T-cell (primary cell): ENCODE measurements around the gene WEE2. TPM values are rescaled to one million over a fixed set of nuclear protein-coding genes. Genes with fewer than 3 reads are reported as not detected.
A peak's percentile ranks its signal among the peaks of the same experiment; 100 is the strongest.

ENCODE experiments used
- ATAC-seq, 4 experiments: fragments of 200-7000 bp in 3 of 4; fragments of 150-1000 bp in 1 of 4; cut with Tn5 transposase; replicated peaks in 1 of 4; 1 replicate in 3 of 4; 2 replicates in 1 of 4; pipeline ENCODE4 v1.10.0; 2021; ENCODE audit warnings: moderate library complexity in 3 of 4, mild to moderate bottlenecking in 2 of 4, moderate number of reproducible peaks in 1 of 4
- CTCF ChIA-PET, 2 donors: fragments of 300-600 bp; sonication (Branson Sonifier 250); formaldehyde crosslinking; loops; one replicate each; lab custom pipeline; 2022; ENCODE audit warnings: antibody characterized with exemption in 2 of 2; lab: Charles Lee
- POLR2A ChIA-PET, 2 donors: fragments of 300-600 bp; sonication (Branson Sonifier 250); formaldehyde crosslinking; loops; one replicate each; lab custom pipeline; 2022; ENCODE audit warnings: antibody characterized with exemption in 2 of 2; lab: Charles Lee
- DNase-seq, 35 experiments: peaks; one replicate each; pipeline versions ENCODE4 v3.0.0 to v3.0.0-alpha.2; 2013 to 2023
- H3K27ac ChIP-seq: one replicate; pipeline ENCODE4 v1.5.1; 2013; ENCODE audit warnings: low read length
- H3K27me3 ChIP-seq, 2 experiments: replicated peaks in 1 of 2; 1 replicate in 1 of 2; 2 replicates in 1 of 2; pipeline versions ENCODE4 v1.6.1 to v1.7.0; 2013; ENCODE audit warnings: low read length in 1 of 2, mixed read lengths in 1 of 2; ENCODE audit not compliant: control insufficient read depth in 2 of 2, insufficient read depth in 2 of 2; ENCODE audit errors: extremely low read depth in 1 of 2
- H3K36me3 ChIP-seq, 2 donors: 1 replicate in 1 of 2; 2 replicates in 1 of 2; pipeline versions ENCODE4 v1.6.1 to v1.7.0; 2013; ENCODE audit warnings: low read length in 1 of 2; ENCODE audit not compliant: control insufficient read depth in 2 of 2, insufficient read depth in 1 of 2; ENCODE audit errors: extremely low read depth in 1 of 2
- H3K4me1 ChIP-seq, 2 experiments: 1 replicate in 1 of 2; 2 replicates in 1 of 2; pipeline versions ENCODE4 v1.6.1 to v1.7.0; 2013; ENCODE audit warnings: low read length in 2 of 2, mixed read lengths in 1 of 2; ENCODE audit not compliant: insufficient read depth in 2 of 2, control insufficient read depth in 1 of 2; ENCODE audit errors: extremely low read depth in 1 of 2
- H3K4me3 ChIP-seq, 2 donors: 1 replicate in 1 of 2; 2 replicates in 1 of 2; pipeline versions ENCODE4 v1.5.1 to v1.7.0; 2013; ENCODE audit warnings: mild to moderate bottlenecking in 2 of 2, low read length in 1 of 2, moderate library complexity in 1 of 2; ENCODE audit not compliant: control insufficient read depth in 1 of 2; ENCODE audit errors: extremely low read depth in 1 of 2
- H3K9me3 ChIP-seq: 2 replicates; pipeline ENCODE4 v1.7.0; 2013
- H3K27ac Mint-ChIP-seq, 2 donors: one replicate each; pipeline ENCODE4 v1.8.0; 2020 to 2021; ENCODE audit warnings: mild to moderate bottlenecking in 2 of 2, mixed read lengths in 2 of 2
- H3K27me3 Mint-ChIP-seq, 2 donors: one replicate each; pipeline ENCODE4 v1.8.0; 2021 to 2022; ENCODE audit warnings: mixed read lengths in 2 of 2
- H3K36me3 Mint-ChIP-seq: one replicate; pipeline ENCODE4 v1.8.0; 2021; ENCODE audit warnings: mixed read lengths
- H3K4me1 Mint-ChIP-seq, 3 donors: one replicate each; pipeline ENCODE4 v1.8.0; 2020 to 2022; ENCODE audit warnings: mixed read lengths in 3 of 3, mild to moderate bottlenecking in 1 of 3
- H3K4me3 Mint-ChIP-seq, 3 donors: one replicate each; pipeline ENCODE4 v1.8.0; 2020 to 2022; ENCODE audit warnings: mild to moderate bottlenecking in 3 of 3, mixed read lengths in 3 of 3, moderate library complexity in 3 of 3
- H3K9me3 Mint-ChIP-seq, 3 donors: one replicate each; pipeline ENCODE4 v1.8.0; 2020 to 2022; ENCODE audit warnings: mixed read lengths in 3 of 3
- WGBS: methylation state at CpG from one replicate; pipeline ENCODE4 v1.1.5; 2013; ENCODE audit warnings: missing lambda C conversion rate; ENCODE audit not compliant: insufficient coverage; 5-methylcytosine and 5-hydroxymethylcytosine counted together
- total RNA-seq, 35 experiments: library from RNA in 6 of 35; stranded (reverse) in 6 of 35; fragments of 120-200 nt in 1 of 35; gene quantifications; one replicate each; pipeline versions ENCODE4 v1.2.1 to v1.2.4 and lab custom pipeline; 2013 to 2026

Gene WEE2
- total RNA-seq (not detected), total RNA-seq (lab: John Stamatoyannopoulos, UW) (0 to 0.43 (median 0.04) reads per million in 29 experiments)
- total RNA-seq (2013): not detected

GRCh38 chr7:141708351-141708750, at the start of gene WEE2:
WEE2 (plus strand) TSS chr7:141708353; CDS start chr7:141708759, 406 bp downstream.
- Histone ChIP-seq H3K4me1 (no peaks in the 10 kb centered on the region), H3K9me3 (no peaks in the 10 kb centered on the region), H3K36me3 (no peaks in the 10 kb centered on the region), H3K27me3 (no peaks in the 10 kb centered on the region), H3K4me3 (no peak within 1 kb of the TSS), H3K27ac (no peak within 1 kb of the TSS)
- POLR2A ChIA-PET: interaction anchor here in 1 of 2 donors (0.6 to 1.1 kb wide), 2 partner anchors 29 to 50 kb away, joined by 3 read pairs; no protein-coding TSS in a partner anchor
- Mint-ChIP-seq H3K4me3 (no peak within 1 kb of the TSS), H3K27ac (no peak within 1 kb of the TSS), H3K36me3 (peaks cover 12% of the 10 kb centered on the region), H3K4me1 (peaks cover 0 to 2% (median 0%) of the 10 kb centered on the region in 3 donors), H3K27me3 (no peaks in the 10 kb centered on the region), H3K9me3 (no peaks in the 10 kb centered on the region)
- no peak for ATAC-seq
- 100% methylated on average over 4 of the region's 6 CpGs for WGBS
- CTCF ChIA-PET: interaction anchor here (0.6 to 2.1 kb wide), 6 partner anchors 10 to 54 kb away, joined by 3 to 11 read pairs (median 4); partner anchors contain the start of gene SSBP1 (in 1 of the 2)
- DNase-seq: no peak

- no peaks in the 10 kb centered on the region for H3K4me1 ChIP-seq
- H3K4me3 ChIP-seq: no peak overlapping the region
- H3K36me3 ChIP-seq: peaks cover 3 to 62% of the 10 kb centered on the region in 2 donors
- ATAC-seq (no peak), DNase-seq (no peak)
- H3K9me3 Mint-ChIP-seq: no peaks in the 10 kb centered on the region
- no peaks in the 10 kb centered on the region for H3K27me3 Mint-ChIP-seq
- peaks cover 35% of the 10 kb centered on the region for H3K36me3 Mint-ChIP-seq
- WGBS: 80% methylated on average over 6 of the region's 6 CpGs
- no peak overlapping the region for H3K4me3 Mint-ChIP-seq
- no peaks in the 10 kb centered on the region for H3K9me3 ChIP-seq
- no peak overlapping the region for H3K27ac ChIP-seq
- POLR2A ChIA-PET: no interaction called here
- H3K4me1 Mint-ChIP-seq: peaks cover 5 to 8% (median 7%) of the 10 kb centered on the region in 3 donors
- H3K27me3 ChIP-seq: no peaks in the 10 kb centered on the region
- peak overlapping the region; percentile 53 to 64 for H3K27ac Mint-ChIP-seq
- CTCF ChIA-PET: interaction anchor here (1.1 to 1.2 kb wide), 2 partner anchors 8 to 11 kb away, joined by 3 read pairs; no protein-coding TSS in a partner anchor
Measured at GRCh38 chr7:141659501-141659900, 48.7 kb upstream of the WEE2 start.

- no peaks in the 10 kb centered on the region for H3K27me3 ChIP-seq
- Mint-ChIP-seq H3K4me3 (no peak overlapping the region), H3K27me3 (no peaks in the 10 kb centered on the region), H3K4me1 (peaks cover 0 to 4% (median 4%) of the 10 kb centered on the region in 3 donors), H3K27ac (peak overlapping the region; percentile 24 to 64), H3K36me3 (peaks cover 32% of the 10 kb centered on the region), H3K9me3 (no peaks in the 10 kb centered on the region)
- DNase-seq (no peak), ATAC-seq (no peak)
- H3K4me3 ChIP-seq: no peak overlapping the region
- ChIA-PET POLR2A (no interaction called here), CTCF (interaction anchor here (0.6 to 1.2 kb wide), 2 partner anchors 8 to 134 kb away, joined by 3 to 4 read pairs; no protein-coding TSS in a partner anchor)
- no peaks in the 10 kb centered on the region for H3K9me3 ChIP-seq
- H3K4me1 ChIP-seq: no peaks in the 10 kb centered on the region
- 61% methylated on average over 4 of the region's 4 CpGs for WGBS
- H3K36me3 ChIP-seq: peaks cover 9 to 69% of the 10 kb centered on the region in 2 donors
- no peak overlapping the region for H3K27ac ChIP-seq
Measured at GRCh38 chr7:141660259-141660658, 47.9 kb upstream of the WEE2 start.

GRCh38 chr7:141663081-141663849, 44.9 kb upstream of the WEE2 start:
- ChIA-PET POLR2A (interaction anchor here in 1 of 2 donors (0.6 kb wide), 1 partner anchor 1183 kb away, joined by 5 read pairs; no protein-coding TSS in a partner anchor), CTCF (no interaction called here)
- H3K27me3 Mint-ChIP-seq: no peaks in the 10 kb centered on the region
- H3K36me3 Mint-ChIP-seq: peaks cover 40% of the 10 kb centered on the region
- WGBS: 75% methylated on average over 2 of the region's 6 CpGs
- no peaks in the 10 kb centered on the region for H3K4me1 ChIP-seq
- no peaks in the 10 kb centered on the region for H3K9me3 ChIP-seq
- peaks cover 12 to 70% of the 10 kb centered on the region in 2 donors for H3K36me3 ChIP-seq
- ATAC-seq (no peak), DNase-seq (no peak)
- no peak overlapping the region for H3K4me3 Mint-ChIP-seq
- no peak overlapping the region for H3K4me3 ChIP-seq
- no peak overlapping the region for H3K27ac ChIP-seq
- peak overlapping the region; percentile 64 to 74 for H3K27ac Mint-ChIP-seq
- H3K27me3 ChIP-seq: no peaks in the 10 kb centered on the region
- no peaks in the 10 kb centered on the region for H3K9me3 Mint-ChIP-seq
- H3K4me1 Mint-ChIP-seq: peaks cover 0 to 4% (median 4%) of the 10 kb centered on the region in 3 donors

GRCh38 chr7:141664450-141664849, 43.7 kb upstream of the WEE2 start:
- POLR2A ChIA-PET: no interaction called here
- Mint-ChIP-seq H3K4me3 (no peak overlapping the region), H3K27ac (no peak overlapping the region), H3K9me3 (no peaks in the 10 kb centered on the region), H3K4me1 (peaks cover 0 to 4% (median 4%) of the 10 kb centered on the region in 3 donors), H3K27me3 (no peaks in the 10 kb centered on the region), H3K36me3 (peaks cover 46% of the 10 kb centered on the region)
- no peaks in the 10 kb centered on the region for H3K9me3 ChIP-seq
- H3K27ac ChIP-seq: no peak overlapping the region
- H3K27me3 ChIP-seq: no peaks in the 10 kb centered on the region
- no peak for DNase-seq
- H3K4me1 ChIP-seq: no peaks in the 10 kb centered on the region
- H3K36me3 ChIP-seq: peaks cover 11 to 61% of the 10 kb centered on the region in 2 donors
- ATAC-seq: no peak
- WGBS: 100% methylated on average over 4 of the region's 6 CpGs
- H3K4me3 ChIP-seq: no peak overlapping the region
- CTCF ChIA-PET: interaction anchor here in 1 of 2 donors (0.6 kb wide), 1 partner anchor 1371 kb away, joined by 3 read pairs; no protein-coding TSS in a partner anchor

- Histone ChIP-seq H3K36me3 (peaks cover 9 to 53% of the 10 kb centered on the region in 2 donors), H3K9me3 (no peaks in the 10 kb centered on the region), H3K27ac (no peak overlapping the region), H3K27me3 (no peaks in the 10 kb centered on the region), H3K4me1 (no peaks in the 10 kb centered on the region), H3K4me3 (no peak overlapping the region)
- Mint-ChIP-seq H3K27ac (no peak overlapping the region), H3K4me3 (no peak overlapping the region), H3K4me1 (peaks cover 0 to 4% (median 4%) of the 10 kb centered on the region in 3 donors), H3K9me3 (no peaks in the 10 kb centered on the region), H3K36me3 (peaks cover 42% of the 10 kb centered on the region), H3K27me3 (no peaks in the 10 kb centered on the region)
- peak in 1 of 4 experiments; percentile 23 for ATAC-seq
- WGBS: 94% methylated on average over 15 of the region's 18 CpGs
- POLR2A ChIA-PET: no interaction called here
- CTCF ChIA-PET: no interaction called here
- no peak for DNase-seq
Measured at GRCh38 chr7:141665208-141666035, 42.7 kb upstream of the WEE2 start.
